Nephron progenitor cell (in vitro differentiated cells): ENCODE measurements around the gene TRPC6.

Experiments used
- DNase-seq: peaks from one replicate; pipeline ENCODE4 v3.0.0; 2021
- H3K27ac Mint-ChIP-seq: 2 replicates; pipeline ENCODE4 v1.8.0; 2021; ENCODE audit warnings: mild to moderate bottlenecking, moderate library complexity, mixed read lengths
- H3K27me3 Mint-ChIP-seq: 2 replicates; pipeline ENCODE4 v1.8.0; 2021; ENCODE audit warnings: mild to moderate bottlenecking, low read depth, mixed read lengths; ENCODE audit not compliant: poor library complexity
- H3K36me3 Mint-ChIP-seq: 2 replicates; pipeline ENCODE4 v1.8.0; 2021; ENCODE audit warnings: low read depth, mixed read lengths
- H3K4me1 Mint-ChIP-seq: 2 replicates; pipeline ENCODE4 v1.8.0; 2021; ENCODE audit warnings: mixed read lengths
- H3K4me3 Mint-ChIP-seq: 2 replicates; pipeline ENCODE4 v1.8.0; 2021; ENCODE audit warnings: mild to moderate bottlenecking, moderate library complexity, mixed read lengths
- H3K9me3 Mint-ChIP-seq: 2 replicates; pipeline ENCODE4 v1.8.0; 2021; ENCODE audit warnings: mild to moderate bottlenecking, moderate library complexity, mixed read lengths
- TF ChIP-seq, protein P1 (sequence below): fragments of 200-600 bp; sonication (generic); IDR thresholded peaks from 2 replicates; pipeline ENCODE4 v1.5.0; 2021; ENCODE audit warnings: antibody characterized with exemption

The TRPC6 gene

DNA sequence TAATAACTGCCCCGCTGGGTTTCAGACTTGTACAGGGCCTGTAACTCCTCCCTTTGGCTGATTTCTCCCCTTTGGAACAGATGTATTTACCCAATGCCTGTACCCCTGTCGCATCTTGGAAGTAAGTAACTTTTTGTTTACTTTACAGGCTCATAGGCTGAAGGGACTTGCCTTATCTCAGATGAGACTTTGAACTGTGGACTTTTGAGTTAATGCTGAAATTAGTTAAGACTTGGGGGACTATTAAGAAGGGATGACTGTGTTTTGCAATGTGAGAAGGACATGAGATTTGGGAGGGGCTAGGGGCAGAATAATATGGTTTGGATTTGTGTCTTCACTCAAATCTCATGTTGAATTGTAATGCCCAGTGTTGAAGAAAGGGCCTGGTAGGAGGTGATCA lies 62.0 kb downstream of the TRPC6 start:
- peaks cover 6% of the 10 kb centered on the region for H3K36me3 Mint-ChIP-seq
- H3K4me1 Mint-ChIP-seq: peaks cover 6% of the 10 kb centered on the region
- TF ChIP-seq, protein P1, sequence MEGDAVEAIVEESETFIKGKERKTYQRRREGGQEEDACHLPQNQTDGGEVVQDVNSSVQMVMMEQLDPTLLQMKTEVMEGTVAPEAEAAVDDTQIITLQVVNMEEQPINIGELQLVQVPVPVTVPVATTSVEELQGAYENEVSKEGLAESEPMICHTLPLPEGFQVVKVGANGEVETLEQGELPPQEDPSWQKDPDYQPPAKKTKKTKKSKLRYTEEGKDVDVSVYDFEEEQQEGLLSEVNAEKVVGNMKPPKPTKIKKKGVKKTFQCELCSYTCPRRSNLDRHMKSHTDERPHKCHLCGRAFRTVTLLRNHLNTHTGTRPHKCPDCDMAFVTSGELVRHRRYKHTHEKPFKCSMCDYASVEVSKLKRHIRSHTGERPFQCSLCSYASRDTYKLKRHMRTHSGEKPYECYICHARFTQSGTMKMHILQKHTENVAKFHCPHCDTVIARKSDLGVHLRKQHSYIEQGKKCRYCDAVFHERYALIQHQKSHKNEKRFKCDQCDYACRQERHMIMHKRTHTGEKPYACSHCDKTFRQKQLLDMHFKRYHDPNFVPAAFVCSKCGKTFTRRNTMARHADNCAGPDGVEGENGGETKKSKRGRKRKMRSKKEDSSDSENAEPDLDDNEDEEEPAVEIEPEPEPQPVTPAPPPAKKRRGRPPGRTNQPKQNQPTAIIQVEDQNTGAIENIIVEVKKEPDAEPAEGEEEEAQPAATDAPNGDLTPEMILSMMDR: no peak
- H3K27me3 Mint-ChIP-seq: peaks cover 2% of the 10 kb centered on the region
- H3K4me3 Mint-ChIP-seq: no peak overlapping the region
- H3K27ac Mint-ChIP-seq: no peak overlapping the region
- peaks cover 13% of the 10 kb centered on the region for H3K9me3 Mint-ChIP-seq
- no peak for DNase-seq

DNA sequence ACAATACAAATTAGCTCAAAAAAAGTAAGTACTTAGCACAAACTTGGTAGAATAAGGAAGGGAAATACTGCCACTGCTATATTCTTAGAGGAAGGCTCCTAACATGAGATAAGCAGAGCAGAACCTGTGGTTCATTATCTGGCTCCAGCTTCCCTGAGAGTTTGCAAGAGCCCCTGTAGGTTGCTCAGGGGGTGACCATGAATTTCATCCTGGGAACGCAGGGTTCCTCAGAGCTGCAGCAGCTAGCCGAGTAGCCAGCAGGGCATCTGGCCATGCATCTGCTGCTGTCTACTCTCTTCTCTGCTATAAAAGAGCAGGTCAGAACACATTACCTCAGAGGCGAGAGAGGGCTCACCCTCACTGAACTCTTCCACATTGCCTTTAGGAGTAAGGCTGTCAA lies 67.3 kb downstream of the TRPC6 start:
- peaks cover 6% of the 10 kb centered on the region for H3K36me3 Mint-ChIP-seq
- TF ChIP-seq, protein P1: no peak
- peaks cover 15% of the 10 kb centered on the region for H3K4me1 Mint-ChIP-seq
- no peak overlapping the region for H3K4me3 Mint-ChIP-seq
- DNase-seq: peak; percentile 4
- H3K9me3 Mint-ChIP-seq: peaks cover 8% of the 10 kb centered on the region
- no peaks in the 10 kb centered on the region for H3K27me3 Mint-ChIP-seq
- no peak overlapping the region for H3K27ac Mint-ChIP-seq

DNA sequence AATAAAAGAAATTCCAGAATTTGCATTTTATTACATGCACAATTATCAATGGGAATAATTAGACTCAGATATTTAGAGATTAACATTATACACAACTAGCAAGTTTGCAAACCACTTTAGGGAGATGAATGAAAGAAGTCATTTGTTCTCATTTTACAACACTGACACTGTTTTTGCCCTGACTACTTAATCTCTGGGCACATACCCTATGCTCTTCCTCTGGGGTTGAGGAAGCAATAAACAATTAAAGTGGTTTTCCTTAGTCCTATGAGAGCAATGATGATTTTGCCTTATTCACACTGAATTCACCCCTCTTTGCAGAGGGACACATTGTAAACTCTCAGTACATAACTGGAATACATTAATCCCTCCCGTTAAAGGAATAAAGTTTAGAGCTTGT lies 72.7 kb downstream of the TRPC6 start:
- no peaks in the 10 kb centered on the region for H3K27me3 Mint-ChIP-seq
- H3K4me3 Mint-ChIP-seq: no peak overlapping the region
- H3K36me3 Mint-ChIP-seq: peaks cover 10% of the 10 kb centered on the region
- H3K4me1 Mint-ChIP-seq: peaks cover 1% of the 10 kb centered on the region
- peaks cover 12% of the 10 kb centered on the region for H3K9me3 Mint-ChIP-seq
- TF ChIP-seq, protein P1: no peak
- H3K27ac Mint-ChIP-seq: no peak overlapping the region
- DNase-seq: no peak

DNA sequence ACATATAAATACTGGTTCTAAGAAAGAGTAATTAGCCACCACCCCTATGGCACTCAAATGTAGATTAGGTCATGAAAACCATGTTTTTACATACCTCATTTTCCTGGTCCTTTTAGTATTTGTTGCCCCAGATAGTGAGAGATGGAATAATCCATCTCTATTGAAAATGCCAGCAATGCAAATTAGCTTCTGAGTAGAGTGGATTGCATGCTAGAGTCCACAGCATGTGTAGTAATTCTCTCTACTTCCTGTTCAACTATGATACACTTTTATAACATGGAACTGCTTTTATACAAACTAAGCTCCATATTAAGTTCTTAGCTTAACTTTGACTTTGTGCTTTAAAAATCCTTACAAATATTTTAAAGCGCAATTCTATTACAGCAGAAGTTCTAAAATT lies 73.2 kb downstream of the TRPC6 start:
- H3K4me1 Mint-ChIP-seq: no peaks in the 10 kb centered on the region
- H3K36me3 Mint-ChIP-seq: peaks cover 10% of the 10 kb centered on the region
- H3K4me3 Mint-ChIP-seq: no peak overlapping the region
- peaks cover 12% of the 10 kb centered on the region for H3K9me3 Mint-ChIP-seq
- H3K27ac Mint-ChIP-seq: no peak overlapping the region
- DNase-seq: no peak
- TF ChIP-seq, protein P1: no peak
- H3K27me3 Mint-ChIP-seq: no peaks in the 10 kb centered on the region

DNA sequence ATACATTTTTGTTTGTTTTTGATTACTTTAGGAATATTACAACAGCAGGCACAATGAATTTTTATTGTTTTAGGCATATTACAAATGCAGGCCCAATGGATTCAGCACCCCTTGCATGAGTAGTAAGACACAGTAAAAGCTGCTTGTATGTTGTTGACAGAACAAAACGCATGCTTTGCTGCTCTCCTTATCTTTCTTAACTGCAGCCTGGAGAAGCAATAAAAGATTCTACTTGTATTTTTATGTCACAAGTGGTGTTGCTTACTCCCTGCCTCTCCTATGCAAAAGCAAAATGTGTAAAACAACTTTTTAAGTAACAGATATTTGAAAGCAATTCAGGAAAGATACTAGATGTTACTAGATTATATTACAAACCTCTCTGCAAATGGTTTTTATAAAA lies 73.9 kb downstream of the TRPC6 start:
- Mint-ChIP-seq H3K4me1 (no peaks in the 10 kb centered on the region), H3K27ac (no peak overlapping the region), H3K36me3 (peaks cover 10% of the 10 kb centered on the region), H3K27me3 (no peaks in the 10 kb centered on the region), H3K9me3 (peaks cover 12% of the 10 kb centered on the region), H3K4me3 (no peak overlapping the region)
- DNase-seq: no peak
- TF ChIP-seq, protein P1: no peak

GRCh38 chr11:101508370-101508769 lies 75.4 kb downstream of the TRPC6 start:
- Mint-ChIP-seq H3K4me1 (no peaks in the 10 kb centered on the region), H3K4me3 (no peak overlapping the region), H3K9me3 (peaks cover 12% of the 10 kb centered on the region), H3K27me3 (no peaks in the 10 kb centered on the region), H3K36me3 (peaks cover 10% of the 10 kb centered on the region), H3K27ac (no peak overlapping the region)
- TF ChIP-seq, protein P1: no peak
- DNase-seq: no peak
